ENCODE data around the gene KCNIP1. TPM values are rescaled to one million over a fixed set of nuclear protein-coding genes. Genes with fewer than 3 reads are reported as not detected.

The KCNIP1 gene
- total and polyA plus RNA-seq, 2 of the 8 experiments (the other 6 are each of a cell fraction or from before 2014, with no cell fraction given), result 0.52 to 0.83 TPM

- TF ChIP-seq E2F6 (IDR thresholded peaks at IDR 0.05) (no peak), CTBP2 (IDR thresholded peaks at IDR 0.05; ENCODE audit: borderline replicate concordance, insufficient read depth, insufficient read length, low read length) (no peak), TAF1 (IDR thresholded peaks at IDR 0.05; ENCODE audit: low read depth, low read length) (no peak), JUN (IDR thresholded peaks at IDR 0.05; ENCODE audit: low read depth, low read length) (no peak)
Measured at GRCh38 chr5:170603578-170604565, 100.1 kb downstream of the KCNIP1 start (continued).

All from H1 (cell line).